ENCODE measurements around the gene NEUROG2.
"Not testable (repeated sequence)": the region's sequence is repeated elsewhere in the genome, so short reads cannot be mapped to it uniquely, and the experiment has no call there.

The NEUROG2 gene

DNA sequence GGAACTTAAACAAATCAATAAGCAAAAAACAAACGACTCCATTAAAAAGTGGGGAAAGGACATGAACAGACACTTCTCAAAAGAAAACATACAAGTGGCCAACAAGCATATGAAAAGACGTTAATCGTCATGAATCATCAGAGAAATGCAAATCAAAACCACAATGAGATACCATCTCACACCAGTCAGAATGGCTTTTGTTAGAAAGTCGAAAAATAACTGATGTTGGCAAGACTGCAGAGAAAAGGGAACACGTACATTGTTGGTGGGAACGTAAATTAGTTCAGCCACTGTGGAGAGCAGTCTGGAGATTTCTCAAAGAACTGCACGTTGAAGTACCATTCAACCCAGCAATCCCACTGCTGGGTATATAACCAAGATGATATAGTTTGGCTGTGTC is 23.7 kb downstream of the NEUROG2 start:
- Histone ChIP-seq H3K4me3 (ENCODE audit: insufficient read depth, low read depth, low read length, poor library complexity, severe bottlenecking) (no peak overlapping the region), H3K36me3 (ENCODE audit: control insufficient read depth, insufficient read depth, low read length) (no peaks in the 10 kb centered on the region), H3K9me3 (ENCODE audit: control insufficient read depth, low read length) (no peaks in the 10 kb centered on the region), H3K4me1 (ENCODE audit: control insufficient read depth, insufficient read depth, low read length, poor library complexity, severe bottlenecking) (no peaks in the 10 kb centered on the region), H3K27me3 (replicated peaks; ENCODE audit: control insufficient read depth, insufficient read depth, low read length, poor library complexity, severe bottlenecking) (no peaks in the 10 kb centered on the region), H3K27ac (ENCODE audit: insufficient read depth, low read length, poor library complexity, severe bottlenecking) (no peak overlapping the region)
- DNase-seq = no peak

GRCh38 chr4:112490808-112491207 is 25.2 kb downstream of the NEUROG2 start:
- not testable (repeated sequence) for H3K9me3 ChIP-seq (ENCODE audit: control insufficient read depth, low read length); DNase-seq

GRCh38 chr4:112485930-112486329 is 30.1 kb downstream of the NEUROG2 start:
- H3K27ac ChIP-seq (ENCODE audit: insufficient read depth, low read length, poor library complexity, severe bottlenecking) = no peak overlapping the region
- H3K36me3 ChIP-seq (ENCODE audit: control insufficient read depth, insufficient read depth, low read length) = no peaks in the 10 kb centered on the region
- H3K4me3 ChIP-seq (ENCODE audit: insufficient read depth, low read depth, low read length, poor library complexity, severe bottlenecking) = no peak overlapping the region
- no peaks in the 10 kb centered on the region for H3K9me3 ChIP-seq (ENCODE audit: control insufficient read depth, low read length)
- H3K4me1 ChIP-seq (ENCODE audit: control insufficient read depth, insufficient read depth, low read length, poor library complexity, severe bottlenecking) = no peaks in the 10 kb centered on the region
- no peak for DNase-seq
- no peaks in the 10 kb centered on the region for H3K27me3 ChIP-seq (replicated peaks; ENCODE audit: control insufficient read depth, insufficient read depth, low read length, poor library complexity, severe bottlenecking)

More at GRCh38 chr4:112490808-112491207, 25.2 kb downstream of the NEUROG2 start:
- not testable (repeated sequence) for H3K27ac ChIP-seq (ENCODE audit: insufficient read depth, low read length, poor library complexity, severe bottlenecking); H3K4me1 ChIP-seq (ENCODE audit: control insufficient read depth, insufficient read depth, low read length, poor library complexity, severe bottlenecking); H3K4me3 ChIP-seq (ENCODE audit: insufficient read depth, low read depth, low read length, poor library complexity, severe bottlenecking); H3K27me3 ChIP-seq (replicated peaks; ENCODE audit: control insufficient read depth, insufficient read depth, low read length, poor library complexity, severe bottlenecking); H3K36me3 ChIP-seq (ENCODE audit: control insufficient read depth, insufficient read depth, low read length)

DNA sequence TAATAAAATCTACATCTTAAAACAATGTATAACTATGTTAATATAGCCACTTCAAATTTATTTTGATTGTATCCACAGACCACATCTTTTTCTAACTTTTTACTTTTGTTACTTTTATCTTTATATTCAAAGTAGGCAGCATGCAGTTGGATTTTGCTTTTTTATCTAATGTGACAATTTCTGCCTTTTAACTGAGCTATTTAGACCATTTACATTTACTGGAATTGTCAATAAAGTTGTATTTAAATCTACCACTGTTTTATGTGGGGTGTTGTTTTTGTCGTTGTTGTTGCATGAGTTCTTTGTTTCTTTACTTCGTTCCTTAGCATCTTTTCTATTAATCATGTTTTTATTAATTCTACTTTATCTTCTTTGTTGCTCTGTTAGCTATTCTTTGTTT is 42.0 kb downstream of the NEUROG2 start:
- H3K4me1 ChIP-seq (ENCODE audit: control insufficient read depth, insufficient read depth, low read length, poor library complexity, severe bottlenecking) = no peaks in the 10 kb centered on the region
- no peak overlapping the region for H3K27ac ChIP-seq (ENCODE audit: insufficient read depth, low read length, poor library complexity, severe bottlenecking)
- no peaks in the 10 kb centered on the region for H3K9me3 ChIP-seq (ENCODE audit: control insufficient read depth, low read length)
- no peaks in the 10 kb centered on the region for H3K27me3 ChIP-seq (replicated peaks; ENCODE audit: control insufficient read depth, insufficient read depth, low read length, poor library complexity, severe bottlenecking)
- H3K4me3 ChIP-seq (ENCODE audit: insufficient read depth, low read depth, low read length, poor library complexity, severe bottlenecking) = no peak overlapping the region
- no peak for DNase-seq
- H3K36me3 ChIP-seq (ENCODE audit: control insufficient read depth, insufficient read depth, low read length) = no peaks in the 10 kb centered on the region

GRCh38 chr4:112472318-112472717 is 43.7 kb downstream of the NEUROG2 start:
- no peak overlapping the region for H3K27ac ChIP-seq (ENCODE audit: insufficient read depth, low read length, poor library complexity, severe bottlenecking)
- no peak overlapping the region for H3K4me3 ChIP-seq (ENCODE audit: insufficient read depth, low read depth, low read length, poor library complexity, severe bottlenecking)
- no peaks in the 10 kb centered on the region for H3K27me3 ChIP-seq (replicated peaks; ENCODE audit: control insufficient read depth, insufficient read depth, low read length, poor library complexity, severe bottlenecking)
- no peaks in the 10 kb centered on the region for H3K36me3 ChIP-seq (ENCODE audit: control insufficient read depth, insufficient read depth, low read length)
- no peaks in the 10 kb centered on the region for H3K9me3 ChIP-seq (ENCODE audit: control insufficient read depth, low read length)
- no peaks in the 10 kb centered on the region for H3K4me1 ChIP-seq (ENCODE audit: control insufficient read depth, insufficient read depth, low read length, poor library complexity, severe bottlenecking)
- no peak for DNase-seq
